Erythroblast (primary cell): ENCODE results near the gene VAV2.

Source experiments
- GATA1 ChIP-seq: IDR thresholded peaks from 2 replicates; pipeline ENCODE4 v1.6.1; 2011; ENCODE audit warnings: low read depth, mild to moderate bottlenecking, control low read depth, low read length, moderate library complexity
- POLR2A ChIP-seq: IDR thresholded peaks from 2 replicates; pipeline ENCODE4 v1.6.1; 2011; ENCODE audit warnings: mild to moderate bottlenecking, low read length

- TF ChIP-seq POLR2A (no peak), GATA1 (no peak)
Observed at GRCh38 chr9:133913571-133914369, 78.4 kb downstream of the VAV2 start.
